ENCODE data around the gene FAM171A1.
A peak's percentile ranks its signal among the peaks of the same experiment; 100 is the strongest.
"Not testable (repeated sequence)": the region's sequence is repeated elsewhere in the genome, so short reads cannot be mapped to it uniquely, and the experiment has no call there.

Gene FAM171A1

GRCh38 chr10:15213461-15213861 is 157.6 kb downstream of the FAM171A1 start:
- peaks cover 19% of the 10 kb centered on the region for H3K4me1 ChIP-seq (ENCODE audit: control insufficient read depth, insufficient read depth, low read length)
- H3K4me2 ChIP-seq (ENCODE audit: low read length), result no peak overlapping the region
- no peaks in the 10 kb centered on the region for H3K27me3 ChIP-seq (ENCODE audit: control insufficient read depth, insufficient read depth, low read length)
- peaks cover 13% of the 10 kb centered on the region for H3K36me3 ChIP-seq (ENCODE audit: insufficient read depth, low read length)
- H3K4me3 ChIP-seq (ENCODE audit: low read length), result no peak overlapping the region
- no peak overlapping the region for H3K9ac ChIP-seq (ENCODE audit: low read depth, low read length)
- no peaks in the 10 kb centered on the region for H3K9me3 ChIP-seq (replicated peaks; ENCODE audit: low read length)

- peaks cover 19% of the 10 kb centered on the region for H3K4me1 ChIP-seq (ENCODE audit: control insufficient read depth, insufficient read depth, low read length)
- peak overlapping the region; percentile 28 for H3K4me3 ChIP-seq (ENCODE audit: low read length)
- H3K36me3 ChIP-seq (ENCODE audit: insufficient read depth, low read length), result peaks cover 13% of the 10 kb centered on the region
- H3K27me3 ChIP-seq (ENCODE audit: control insufficient read depth, insufficient read depth, low read length), result no peaks in the 10 kb centered on the region
- peak overlapping the region; percentile 0 for H3K9ac ChIP-seq (ENCODE audit: low read depth, low read length)
- peak overlapping the region; percentile 55 for H3K4me2 ChIP-seq (ENCODE audit: low read length)
- no peaks in the 10 kb centered on the region for H3K9me3 ChIP-seq (replicated peaks; ENCODE audit: low read length)
Observed at GRCh38 chr10:15211464-15211979, 159.6 kb downstream of the FAM171A1 start.

GRCh38 chr10:15210521-15210920 is 160.6 kb downstream of the FAM171A1 start:
- H3K4me2 ChIP-seq (ENCODE audit: low read length), result no peak overlapping the region
- H3K4me1 ChIP-seq (ENCODE audit: control insufficient read depth, insufficient read depth, low read length), result peaks cover 19% of the 10 kb centered on the region
- H3K27me3 ChIP-seq (ENCODE audit: control insufficient read depth, insufficient read depth, low read length), result no peaks in the 10 kb centered on the region
- no peak overlapping the region for H3K4me3 ChIP-seq (ENCODE audit: low read length)
- H3K9ac ChIP-seq (ENCODE audit: low read depth, low read length), result no peak overlapping the region
- no peaks in the 10 kb centered on the region for H3K9me3 ChIP-seq (replicated peaks; ENCODE audit: low read length)
- peaks cover 13% of the 10 kb centered on the region for H3K36me3 ChIP-seq (ENCODE audit: insufficient read depth, low read length)

GRCh38 chr10:15209827-15210509 is 161.1 kb downstream of the FAM171A1 start:
- no peaks in the 10 kb centered on the region for H3K9me3 ChIP-seq (replicated peaks; ENCODE audit: low read length)
- no peak overlapping the region for H3K4me3 ChIP-seq (ENCODE audit: low read length)
- H3K27me3 ChIP-seq (ENCODE audit: control insufficient read depth, insufficient read depth, low read length), result no peaks in the 10 kb centered on the region
- H3K4me2 ChIP-seq (ENCODE audit: low read length), result no peak overlapping the region
- no peak overlapping the region for H3K9ac ChIP-seq (ENCODE audit: low read depth, low read length)
- H3K36me3 ChIP-seq (ENCODE audit: insufficient read depth, low read length), result peaks cover 13% of the 10 kb centered on the region
- H3K4me1 ChIP-seq (ENCODE audit: control insufficient read depth, insufficient read depth, low read length), result peaks cover 19% of the 10 kb centered on the region

- no peak overlapping the region for H3K9ac ChIP-seq (ENCODE audit: low read depth, low read length)
- H3K36me3 ChIP-seq (ENCODE audit: insufficient read depth, low read length), result peaks cover 3% of the 10 kb centered on the region
- no peaks in the 10 kb centered on the region for H3K9me3 ChIP-seq (replicated peaks; ENCODE audit: low read length)
- no peak overlapping the region for H3K4me3 ChIP-seq (ENCODE audit: low read length)
- no peak overlapping the region for H3K4me2 ChIP-seq (ENCODE audit: low read length)
- peaks cover 19% of the 10 kb centered on the region for H3K4me1 ChIP-seq (ENCODE audit: control insufficient read depth, insufficient read depth, low read length)
- H3K27me3 ChIP-seq (ENCODE audit: control insufficient read depth, insufficient read depth, low read length), result no peaks in the 10 kb centered on the region
Observed at GRCh38 chr10:15208221-15208620, 162.9 kb downstream of the FAM171A1 start.

- not testable (repeated sequence) for H3K9me3 ChIP-seq (replicated peaks; ENCODE audit: low read length); H3K36me3 ChIP-seq (ENCODE audit: insufficient read depth, low read length); H3K9ac ChIP-seq (ENCODE audit: low read depth, low read length); H3K4me3 ChIP-seq (ENCODE audit: low read length); H3K4me2 ChIP-seq (ENCODE audit: low read length); H3K27me3 ChIP-seq (ENCODE audit: control insufficient read depth, insufficient read depth, low read length)
- peaks cover 27% of the 10 kb centered on the region for H3K4me1 ChIP-seq (ENCODE audit: control insufficient read depth, insufficient read depth, low read length)
Observed at GRCh38 chr10:15207410-15207809, 163.7 kb downstream of the FAM171A1 start.

GRCh38 chr10:15202639-15203038 is 168.4 kb downstream of the FAM171A1 start:
- Histone ChIP-seq H3K36me3 (ENCODE audit: insufficient read depth, low read length) (no peaks in the 10 kb centered on the region), H3K4me2 (ENCODE audit: low read length) (no peak overlapping the region), H3K4me3 (ENCODE audit: low read length) (no peak overlapping the region), H3K27me3 (ENCODE audit: control insufficient read depth, insufficient read depth, low read length) (no peaks in the 10 kb centered on the region), H3K9ac (ENCODE audit: low read depth, low read length) (no peak overlapping the region), H3K9me3 (replicated peaks; ENCODE audit: low read length) (no peaks in the 10 kb centered on the region), H3K4me1 (ENCODE audit: control insufficient read depth, insufficient read depth, low read length) (peaks cover 43% of the 10 kb centered on the region)

GRCh38 chr10:15202301-15202621 is 168.8 kb downstream of the FAM171A1 start:
- H3K27me3 ChIP-seq (ENCODE audit: control insufficient read depth, insufficient read depth, low read length), result not testable (repeated sequence)
- peaks cover 47% of the 10 kb centered on the region for H3K4me1 ChIP-seq (ENCODE audit: control insufficient read depth, insufficient read depth, low read length)

GRCh38 chr10:15201589-15202300 is 169.3 kb downstream of the FAM171A1 start:
- peaks cover 52% of the 10 kb centered on the region for H3K4me1 ChIP-seq (ENCODE audit: control insufficient read depth, insufficient read depth, low read length)
- H3K27me3 ChIP-seq (ENCODE audit: control insufficient read depth, insufficient read depth, low read length), result no peaks in the 10 kb centered on the region
- no peaks in the 10 kb centered on the region for H3K36me3 ChIP-seq (ENCODE audit: insufficient read depth, low read length)

More at GRCh38 chr10:15202301-15202621, 168.8 kb downstream of the FAM171A1 start:
- not testable (repeated sequence) for H3K9me3 ChIP-seq (replicated peaks; ENCODE audit: low read length); H3K36me3 ChIP-seq (ENCODE audit: insufficient read depth, low read length); H3K4me3 ChIP-seq (ENCODE audit: low read length)
- H3K4me2 ChIP-seq (ENCODE audit: low read length), result peak overlapping the region; percentile 47
- peak overlapping the region; percentile 45 for H3K9ac ChIP-seq (ENCODE audit: low read depth, low read length)

GRCh38 chr10:15200626-15201025 is 170.5 kb downstream of the FAM171A1 start:
- peak overlapping the region; percentile 12 for H3K4me3 ChIP-seq (ENCODE audit: low read length)
- no peaks in the 10 kb centered on the region for H3K27me3 ChIP-seq (ENCODE audit: control insufficient read depth, insufficient read depth, low read length)
- peak overlapping the region; percentile 60 for H3K4me2 ChIP-seq (ENCODE audit: low read length)
- no peaks in the 10 kb centered on the region for H3K9me3 ChIP-seq (replicated peaks; ENCODE audit: low read length)
- H3K9ac ChIP-seq (ENCODE audit: low read depth, low read length), result peak overlapping the region; percentile 37
- no peaks in the 10 kb centered on the region for H3K36me3 ChIP-seq (ENCODE audit: insufficient read depth, low read length)
- peaks cover 57% of the 10 kb centered on the region for H3K4me1 ChIP-seq (ENCODE audit: control insufficient read depth, insufficient read depth, low read length)

More at GRCh38 chr10:15201589-15202300, 169.3 kb downstream of the FAM171A1 start:
- Histone ChIP-seq H3K9me3 (replicated peaks; ENCODE audit: low read length) (no peaks in the 10 kb centered on the region), H3K4me2 (ENCODE audit: low read length) (peak overlapping the region; percentile 47), H3K4me3 (ENCODE audit: low read length) (no peak overlapping the region), H3K9ac (ENCODE audit: low read depth, low read length) (peak overlapping the region; percentile 45)

GRCh38 chr10:15197911-15198310 is 173.2 kb downstream of the FAM171A1 start:
- Histone ChIP-seq H3K9me3 (replicated peaks; ENCODE audit: low read length) (no peaks in the 10 kb centered on the region), H3K4me3 (ENCODE audit: low read length) (no peak overlapping the region), H3K9ac (ENCODE audit: low read depth, low read length) (no peak overlapping the region), H3K36me3 (ENCODE audit: insufficient read depth, low read length) (no peaks in the 10 kb centered on the region), H3K27me3 (ENCODE audit: control insufficient read depth, insufficient read depth, low read length) (no peaks in the 10 kb centered on the region), H3K4me2 (ENCODE audit: low read length) (no peak overlapping the region), H3K4me1 (ENCODE audit: control insufficient read depth, insufficient read depth, low read length) (peaks cover 56% of the 10 kb centered on the region)

All from skeletal muscle satellite cell (primary cell).